HG03175 (cell line): ENCODE data around the gene RNF19B.
"Not testable (repeated sequence)": the region's sequence is repeated elsewhere in the genome, so short reads cannot be mapped to it uniquely, and the experiment has no call there.

Source experiments
- ATAC-seq: cut with Tn5 transposase; IDR thresholded peaks from one replicate; pipeline ENCODE4 v1.9.1; 2021; ENCODE audit warnings: mild to moderate bottlenecking, moderate library complexity; ENCODE audit not compliant: unreplicated experiment

RNF19B gene

GRCh38 chr1:32993324-32993636, 28.7 kb upstream of the RNF19B start:
- not testable (repeated sequence) for ATAC-seq

GRCh38 chr1:32992489-32993323, 28.1 kb upstream of the RNF19B start:
- peak; percentile 77 for ATAC-seq

GRCh38 chr1:32991819-32992488, 27.3 kb upstream of the RNF19B start:
- peak; percentile 31 for ATAC-seq

- no peak for ATAC-seq
These were observed 26.8 kb upstream of the RNF19B start for GRCh38 chr1:32991386-32991785.

GRCh38 chr1:32990887-32991286, 26.3 kb upstream of the RNF19B start:
- no peak for ATAC-seq

- ATAC-seq, result no peak
These were observed 24.8 kb upstream of the RNF19B start for GRCh38 chr1:32989160-32990050.

GRCh38 chr1:32988665-32989064, 24.1 kb upstream of the RNF19B start:
- no peak for ATAC-seq

GRCh38 chr1:32985226-32985625, 20.6 kb upstream of the RNF19B start:
- ATAC-seq, result no peak

- ATAC-seq, result no peak
These were observed 20.0 kb upstream of the RNF19B start for GRCh38 chr1:32984455-32985171.

- no peak for ATAC-seq
These were observed 19.5 kb upstream of the RNF19B start for GRCh38 chr1:32984090-32984454.

GRCh38 chr1:32983020-32983419, 18.4 kb upstream of the RNF19B start:
- ATAC-seq, result no peak

- ATAC-seq, result peak; percentile 94
These were observed 16.6 kb upstream of the RNF19B start for GRCh38 chr1:32981003-32981901.

GRCh38 chr1:32980080-32980479, 15.5 kb upstream of the RNF19B start:
- ATAC-seq, result no peak

- no peak for ATAC-seq
These were observed 14.2 kb upstream of the RNF19B start for GRCh38 chr1:32978854-32979253.

- ATAC-seq, result no peak
These were observed 13.0 kb upstream of the RNF19B start for GRCh38 chr1:32977546-32978087.

GRCh38 chr1:32975055-32975454, 10.4 kb upstream of the RNF19B start:
- ATAC-seq, result not testable (repeated sequence)

GRCh38 chr1:32973458-32973857, 8.8 kb upstream of the RNF19B start:
- ATAC-seq, result not testable (repeated sequence)

GRCh38 chr1:32972814-32973428, 8.3 kb upstream of the RNF19B start:
- ATAC-seq, result no peak

- ATAC-seq, result no peak
These were observed 7.0 kb upstream of the RNF19B start for GRCh38 chr1:32971576-32971975.
